Endothelial cell of umbilical vein (primary cell): Measurements from ENCODE around the gene DNASE1L1. TPM values are rescaled to one million over a fixed set of nuclear protein-coding genes. Genes with fewer than 3 reads are reported as not detected.

Experiments
- BruUV-seq: library from RNA; stranded (reverse); fragments of 400-500 nt; replicated peaks from 2 replicates; lab custom pipeline; 2021; lab: Mats Ljungman, UMichigan
- CTCF ChIA-PET: fragments of 300-600, 350-600 bp; sonication (Branson Sonifier 250); formaldehyde crosslinking; loops from one replicate; lab custom pipeline; 2021; ENCODE audit warnings: antibody characterized with exemption, inconsistent platforms; lab: Charles Lee
- POLR2A ChIA-PET: fragments of 300-600, 350-600 bp; sonication (Branson Sonifier 250); formaldehyde crosslinking; loops from one replicate; lab custom pipeline; 2021; ENCODE audit warnings: antibody characterized with exemption, inconsistent platforms; lab: Charles Lee
- DNase-seq: peaks from one replicate; pipeline ENCODE4 v3.0.0-alpha.2; 2011; ENCODE audit warnings: low read depth, low spot score
- FAIRE-seq: peaks from 2 replicates; lab custom pipeline; 2011; peaks lifted over from hg19 to GRCh38; lab: Jason Lieb, UNC
- H2AFZ ChIP-seq: 2 replicates; pipeline ENCODE4 v1.6.0; 2012; ENCODE audit warnings: low read depth, low read length, control low read depth, inconsistent platforms
- H3K27ac ChIP-seq: 2 replicates; pipeline ENCODE4 v1.5.1; 2011; ENCODE audit warnings: low read depth, mild to moderate bottlenecking, control low read depth, low read length, moderate library complexity; ENCODE audit not compliant: insufficient read depth
- H3K27me3 ChIP-seq, 2 experiments: 2 replicates each; pipeline versions ENCODE4 v1.6.0 to v1.6.1; 2011; ENCODE audit warnings: low read length in 2 of 2, mixed read lengths in 1 of 2; ENCODE audit not compliant: control insufficient read depth in 2 of 2, insufficient read depth in 2 of 2
- H3K36me3 ChIP-seq, 2 experiments: 2 replicates in 1 of 2; 3 replicates in 1 of 2; pipeline ENCODE4 v1.5.1; 2011; ENCODE audit warnings: low read length in 2 of 2, mild to moderate bottlenecking in 1 of 2, moderate library complexity in 1 of 2; ENCODE audit not compliant: control insufficient read depth in 2 of 2, insufficient read depth in 2 of 2; ENCODE audit errors: extremely low read depth in 1 of 2
- H3K4me1 ChIP-seq: 3 replicates; pipeline ENCODE4 v1.5.1; 2011; ENCODE audit warnings: mild to moderate bottlenecking, low read length; ENCODE audit not compliant: control insufficient read depth, insufficient read depth; ENCODE audit errors: extremely low read depth
- H3K4me2 ChIP-seq: 2 replicates; pipeline ENCODE4 v1.6.1; 2011; ENCODE audit warnings: low read length, control low read depth, mixed read lengths; ENCODE audit not compliant: insufficient read depth
- H3K4me3 ChIP-seq, 3 experiments: fragments of 200-600 bp in 1 of 3; sonication (generic), shearing (Covaris generic) in 1 of 3; replicated peaks in 1 of 3; 2 replicates each; pipeline ENCODE4 v1.5.1; 2011 to 2016; ENCODE audit warnings: control low read depth in 3 of 3, low read length in 3 of 3, mild to moderate bottlenecking in 2 of 3, inconsistent platforms in 1 of 3, low read depth in 1 of 3, moderate library complexity in 1 of 3; ENCODE audit not compliant: insufficient read depth in 1 of 3
- H3K79me2 ChIP-seq: 2 replicates; pipeline ENCODE4 v1.6.0; 2012; ENCODE audit warnings: low read length, inconsistent platforms; ENCODE audit not compliant: control insufficient read depth, insufficient read depth
- H3K9ac ChIP-seq: replicated peaks from 2 replicates; pipeline ENCODE3; 2011; ENCODE audit warnings: low read length, control low read depth; ENCODE audit not compliant: insufficient read depth; ENCODE audit errors: extremely low read depth
- H3K9me1 ChIP-seq: replicated peaks from 3 replicates; pipeline ENCODE4 v1.6.0; 2011; ENCODE audit warnings: mild to moderate bottlenecking, low read length; ENCODE audit not compliant: control insufficient read depth, insufficient read depth; ENCODE audit errors: extremely low read depth
- H3K9me3 ChIP-seq: replicated peaks from 2 replicates; pipeline ENCODE4 v1.5.1; 2012; ENCODE audit warnings: low read length, inconsistent platforms; ENCODE audit not compliant: control insufficient read depth, insufficient read depth
- H4K20me1 ChIP-seq: replicated peaks from 2 replicates; pipeline ENCODE3; 2011; ENCODE audit warnings: mild to moderate bottlenecking, low read length; ENCODE audit not compliant: control insufficient read depth, insufficient read depth; ENCODE audit errors: extremely low read depth
- CTCF ChIP-seq, 2 donors: IDR thresholded peaks; 1 replicate in 1 of 2; 2 replicates in 1 of 2; pipeline ENCODE4 v1.5.1; 2011; ENCODE audit warnings: low read length in 2 of 2, mild to moderate bottlenecking in 2 of 2, moderate library complexity in 2 of 2, control low read depth in 1 of 2, inconsistent platforms in 1 of 2, low read depth in 1 of 2; ENCODE audit not compliant: insufficient read depth in 1 of 2; ENCODE audit errors: extremely low read depth in 1 of 2
- EZH2 ChIP-seq: IDR thresholded peaks from 2 replicates; pipeline ENCODE4 v1.6.1; 2012; ENCODE audit warnings: borderline replicate concordance, low read depth, mild to moderate bottlenecking, moderate library complexity, low read length, inconsistent platforms; ENCODE audit not compliant: severe bottlenecking
- FOS ChIP-seq: IDR thresholded peaks from 2 replicates; pipeline ENCODE4 v1.6.1; 2011; ENCODE audit warnings: mild to moderate bottlenecking, low read length, moderate library complexity, borderline replicate concordance; ENCODE audit not compliant: insufficient read depth
- GATA2 ChIP-seq: IDR thresholded peaks from 2 replicates; pipeline ENCODE4 v1.7.0; 2011; ENCODE audit warnings: low read depth, mild to moderate bottlenecking, moderate library complexity, mixed read lengths, low read length; ENCODE audit not compliant: insufficient read length, insufficient read depth
- JUN ChIP-seq: IDR thresholded peaks from 2 replicates; pipeline ENCODE4 v1.6.1; 2011; ENCODE audit warnings: borderline replicate concordance, low read depth; ENCODE audit not compliant: insufficient read length, insufficient read depth
- MAX ChIP-seq: IDR thresholded peaks from 2 replicates; pipeline ENCODE4 v1.6.1; 2011; ENCODE audit not compliant: insufficient read depth, insufficient read length
- MYC ChIP-seq: IDR thresholded peaks from one replicate; pipeline ENCODE4 v1.6.1; 2011; ENCODE audit warnings: mild to moderate bottlenecking, low read depth, low read length
- POLR2A ChIP-seq: IDR thresholded peaks from 2 replicates; pipeline ENCODE4 v1.6.1; 2012; ENCODE audit warnings: low read depth, mild to moderate bottlenecking, control low read depth, low read length
- POLR2AphosphoS5 ChIP-seq: IDR thresholded peaks from 2 replicates; pipeline ENCODE4 v1.6.1; 2012; ENCODE audit warnings: low read depth, mild to moderate bottlenecking, control low read depth, low read length, moderate library complexity; ENCODE audit not compliant: insufficient read depth
- dilution Hi-C: fragments of 300-500 bp; cut with MboI; formaldehyde crosslinking; loops from one replicate; pipeline ENCODE4 v1.15.0; 2019; ENCODE audit warnings: low sequenced_read_pairs; ENCODE audit not compliant: extremely low pct_ligation_motif_present
- intact Hi-C: fragments of 100-400 bp; cut with micrococcal nuclease; formaldehyde crosslinking; loops from one replicate; pipeline ENCODE4 v1.10.0; 2022
- polyA plus RNA-seq, 4 experiments: library from polyadenylated mRNA; depleted of rRNA in 3 of 4; stranded (reverse) in 3 of 4; unstranded in 1 of 4; fragments of >200 nt; gene quantifications; 2 replicates each; pipeline versions ENCODE4 v1.2.1 to v1.2.3, GENCODE V29; 2011 to 2012; ENCODE audit warnings: missing spikeins in 1 of 4
- total RNA-seq: library from RNA; stranded (reverse); gene quantifications from 2 replicates; pipeline ENCODE4 v1.2.3, GENCODE V29; 2021

The DNASE1L1 gene
- total and polyA plus RNA-seq, 2 donors (not counting 3 experiments of a cell fraction or from before 2014, with no cell fraction given) = 61.5 to 84.9 TPM

GRCh38 chrX:154426916-154427770 lies 18.1 kb upstream of the DNASE1L1 start:
- no peaks in the 10 kb centered on the region for H3K9me1 ChIP-seq
- H3K9me3 ChIP-seq = no peaks in the 10 kb centered on the region
- TF ChIP-seq GATA2 (no peak), POLR2AphosphoS5 (no peak), EZH2 (no peak), MYC (no peak), CTCF (IDR thresholded peaks at IDR 0.05; ENCODE audit: extremely low read depth in 1 of 2, insufficient read depth in 1 of 2, low read depth in 1 of 2, low read length in 2 of 2) (no peak), FOS (no peak), POLR2A (no peak), JUN (no peak), MAX (no peak)
- H2AFZ ChIP-seq = no peak overlapping the region
- no peak overlapping the region for H3K4me3 ChIP-seq
- CTCF ChIA-PET = interaction anchor here (1.1 to 1.2 kb wide), 2 partner anchors 14 to 29 kb away, joined by 3 to 5 read pairs; partner anchors contain the start of gene RPL10
- intact Hi-C loops (loop anchor here (5.0 kb wide), 1 partner anchor 90 kb away; the partner anchor contains the start of gene FAM3A), dilution Hi-C loops (no loop called here)
- peaks cover 28% of the 10 kb centered on the region for H3K4me1 ChIP-seq
- H3K9ac ChIP-seq = no peak overlapping the region
- peak overlapping the region; percentile 43 for H3K27ac ChIP-seq
- POLR2A ChIA-PET = no interaction called here
- H4K20me1 ChIP-seq = no peaks in the 10 kb centered on the region
- peaks cover 23% of the 10 kb centered on the region for H3K79me2 ChIP-seq
- no peak for DNase-seq
- BruUV-seq = no TSS peak
- H3K36me3 ChIP-seq = peaks cover 2 to 5% of the 10 kb centered on the region in 2 experiments
- no peaks in the 10 kb centered on the region for H3K27me3 ChIP-seq
- H3K4me2 ChIP-seq = no peak overlapping the region
- peak; percentile 73 for FAIRE-seq
